Measurements from ENCODE around the gene CLCN1. TPM values are rescaled to one million over a fixed set of nuclear protein-coding genes. Genes with fewer than 3 reads are reported as not detected.

Gene CLCN1
- polyA plus RNA-seq, 3 donors = 0.04 to 0.76 (median 0.11) TPM

GRCh38 chr7:143388491-143389101 is 72.7 kb downstream of the CLCN1 start:
- H3K27ac ChIP-seq (ENCODE audit: low read depth in 1 of 2, low read length in 2 of 2) = peak overlapping the region; percentile 39 to 99
- peaks cover 71% of the 10 kb centered on the region for H3K79me2 ChIP-seq (ENCODE audit: insufficient read depth, low read length)

More at GRCh38 chr7:143388491-143389101, 72.7 kb downstream of the CLCN1 start:
- Mint-ChIP-seq H3K4me3 (no peak overlapping the region), H3K4me1 (peaks cover 48% of the 10 kb centered on the region), H3K36me3 (peaks cover 0 to 48% of the 10 kb centered on the region in 2 donors), H3K27ac (peak overlapping the region in 5 of 7 donors; percentile 31 to 87 (median 35)), H3K27me3 (ENCODE audit: low read depth in 3 of 3) (no peaks in the 10 kb centered on the region), H3K9me3 (no peaks in the 10 kb centered on the region)
- H3K4me3 ChIP-seq (replicated peaks in 1 of 3; ENCODE audit: low read depth in 2 of 3, low read length in 3 of 3) = no peak overlapping the region
- 96% methylated on average over 28 of the region's 28 CpGs for WGBS (ENCODE audit: insufficient coverage)
- H4K20me1 ChIP-seq (ENCODE audit: insufficient read depth, low read length) = peaks cover 100% of the 10 kb centered on the region
- no peak for TF ChIP-seq CTCF (IDR thresholded peaks at IDR 0.05)
- H3K36me3 ChIP-seq (replicated peaks in 1 of 2; ENCODE audit: control insufficient read depth in 1 of 2, insufficient read depth in 2 of 2, low read length in 2 of 2) = peaks cover 60 to 76% of the 10 kb centered on the region in 2 donors
- intact Hi-C loops (cut with micrococcal nuclease) = no loop called here
- H3K27me3 ChIP-seq (ENCODE audit: control insufficient read depth in 2 of 2, insufficient read depth in 2 of 2, low read length in 2 of 2) = no peaks in the 10 kb centered on the region
- H3K9me3 ChIP-seq (replicated peaks in 1 of 2; ENCODE audit: control insufficient read depth in 1 of 2, insufficient read depth in 1 of 2, low read length in 2 of 2) = no peaks in the 10 kb centered on the region
- H3K4me1 ChIP-seq (ENCODE audit: control insufficient read depth in 1 of 2, insufficient read depth in 2 of 2, low read length in 2 of 2) = peaks cover 56 to 92% of the 10 kb centered on the region in 2 donors
- no peak overlapping the region for H2AFZ ChIP-seq (ENCODE audit: insufficient read depth, low read depth, low read length, poor library complexity, severe bottlenecking)
- no peak overlapping the region for H3K4me2 ChIP-seq (replicated peaks; ENCODE audit: extremely low read depth, low read length, poor library complexity, severe bottlenecking)
- DNase-seq = no peak
- no peak overlapping the region for H3K9ac ChIP-seq (ENCODE audit: insufficient read depth, low read length, poor library complexity, severe bottlenecking)
